ENCODE results near the gene TPRX1. TPM values are rescaled to one million over a fixed set of nuclear protein-coding genes. Genes with fewer than 3 reads are reported as not detected.
"Not testable (repeated sequence)": the region's sequence is repeated elsewhere in the genome, so short reads cannot be mapped to it uniquely, and the experiment has no call there.

Gene TPRX1
- total RNA-seq, 1 donor from 2014 or later, result not detected

DNA sequence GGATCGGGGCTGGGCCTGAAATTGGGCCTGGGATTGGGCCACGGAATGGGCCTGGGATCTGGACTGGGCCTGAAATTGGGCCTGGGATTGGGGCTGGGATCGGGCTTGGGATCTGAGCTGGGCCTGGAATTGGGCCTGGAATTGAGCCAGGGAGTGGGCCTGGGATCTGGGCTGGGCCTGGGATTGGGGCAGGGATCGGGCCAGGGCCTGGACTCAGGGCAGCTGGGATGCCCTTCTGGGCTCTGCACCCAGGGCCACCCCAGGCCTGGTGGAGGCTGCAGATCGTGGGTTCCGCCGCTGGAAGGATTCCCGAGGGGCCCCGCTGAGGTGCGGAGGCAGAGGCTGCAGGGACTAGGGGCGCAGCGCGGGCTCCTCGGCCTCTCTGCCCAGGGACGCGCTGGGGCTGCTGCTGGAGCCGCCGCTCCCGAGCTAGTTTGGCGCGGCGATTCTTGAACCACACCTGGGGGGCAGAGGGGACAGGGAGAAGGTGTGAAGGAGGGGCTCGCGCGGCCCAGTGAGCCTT, 1.8 kb downstream of the TPRX1 start:
- DNase-seq (ENCODE audit: low read depth in 2 of 2), result no peak

DNA sequence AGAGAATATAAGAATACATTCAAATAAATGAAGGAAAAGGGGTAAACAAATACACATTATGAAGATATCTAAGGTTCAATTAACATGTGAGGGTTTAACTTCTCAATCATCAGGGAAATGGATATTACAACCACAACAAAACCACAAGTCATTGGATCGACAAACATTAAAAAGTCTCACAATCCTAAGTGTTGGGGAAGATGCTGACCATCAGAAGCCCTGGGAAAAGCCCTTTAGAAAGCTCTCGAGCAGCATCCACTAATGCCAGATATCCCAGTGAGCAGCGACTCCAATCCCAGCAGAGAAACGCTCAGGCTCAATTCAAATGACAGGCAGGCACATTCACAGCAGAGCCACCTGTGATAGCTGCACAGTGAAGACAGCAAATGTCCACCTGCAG, 3.1 kb downstream of the TPRX1 start:
- no peak for DNase-seq (ENCODE audit: low read depth in 2 of 2)

DNA sequence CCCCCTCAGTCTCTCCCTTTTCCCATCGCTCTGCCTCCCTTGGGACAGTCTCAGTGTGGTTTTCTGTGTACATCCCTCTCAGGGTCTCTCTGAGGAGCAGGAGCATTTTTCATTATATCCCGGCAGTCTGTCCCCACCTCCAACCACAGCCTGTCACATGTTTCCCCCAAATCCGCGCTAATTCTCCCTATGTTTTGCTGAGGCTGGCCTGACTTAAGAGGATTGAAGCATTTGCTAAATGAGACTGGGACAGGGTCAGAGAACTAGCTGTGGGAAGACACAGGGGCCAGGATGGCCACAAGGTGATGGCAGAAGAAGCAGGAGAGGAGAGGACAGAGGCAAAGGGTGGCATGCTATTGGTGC, 5.5 kb downstream of the TPRX1 start:
- DNase-seq (ENCODE audit: low read depth in 2 of 2), result no peak

DNA sequence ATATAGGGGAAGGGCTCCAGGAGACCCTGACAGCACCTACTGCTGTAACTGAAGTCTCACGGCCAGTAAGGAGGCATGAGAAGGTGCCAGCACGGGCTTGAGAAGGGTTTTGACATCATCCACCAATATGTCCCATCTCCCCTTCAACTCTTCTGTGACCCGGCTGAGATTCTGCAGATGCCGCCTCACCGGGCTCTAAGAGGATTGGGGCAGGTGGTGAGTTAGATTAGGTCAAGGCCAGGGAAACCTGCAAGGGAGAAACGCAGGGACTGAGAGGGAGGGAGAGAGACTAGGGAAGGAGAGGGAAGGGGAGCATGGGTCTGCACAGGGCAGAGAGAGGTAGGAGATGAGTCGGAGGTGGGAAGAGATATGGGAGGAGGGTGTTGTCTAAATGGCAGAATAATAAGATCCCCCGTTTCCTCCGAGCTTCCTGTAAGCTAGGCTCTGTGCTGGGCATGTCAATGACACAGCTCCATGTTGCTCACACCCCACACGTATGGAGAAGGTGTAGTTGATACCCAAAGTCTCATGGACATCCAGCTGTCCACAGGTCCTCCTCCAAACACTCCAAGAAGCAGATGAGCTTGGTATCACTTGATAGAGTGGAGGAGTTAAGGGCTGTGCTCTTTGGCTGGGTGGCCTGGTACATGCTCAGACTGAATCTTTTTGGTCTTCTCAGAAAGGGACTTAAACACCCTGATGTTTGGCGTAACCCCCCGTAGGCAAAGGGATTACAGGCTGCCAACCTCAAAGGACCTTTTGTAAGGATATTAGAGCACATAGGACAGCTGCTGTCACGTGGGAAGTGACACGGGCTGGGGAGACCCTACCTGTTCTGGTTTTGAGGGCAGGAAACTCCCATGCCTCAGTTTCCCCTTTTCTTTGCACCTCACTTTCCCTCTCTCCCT, 6.1 kb downstream of the TPRX1 start:
- no peak for DNase-seq (ENCODE audit: low read depth in 2 of 2)

DNA sequence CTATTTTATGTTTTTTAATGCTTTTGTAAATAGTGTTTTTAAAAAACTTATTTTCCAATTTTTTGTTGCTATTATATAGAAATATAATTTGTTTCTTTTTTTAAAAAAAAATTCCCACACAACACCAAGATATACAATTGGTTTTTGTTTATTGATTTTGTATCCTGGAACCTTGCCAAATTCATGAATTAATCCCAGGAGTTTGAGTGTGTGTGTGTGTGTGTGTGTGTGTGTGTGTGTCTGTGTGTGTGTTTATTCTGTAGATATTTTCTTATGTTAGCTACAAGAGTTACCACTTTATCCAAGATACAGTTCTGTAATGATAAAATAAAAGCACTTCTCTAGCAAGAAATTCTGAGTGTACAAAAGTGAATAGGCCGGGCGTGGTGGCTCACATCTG, 7.6 kb downstream of the TPRX1 start:
- no peak for DNase-seq (ENCODE audit: low read depth in 2 of 2)

DNA sequence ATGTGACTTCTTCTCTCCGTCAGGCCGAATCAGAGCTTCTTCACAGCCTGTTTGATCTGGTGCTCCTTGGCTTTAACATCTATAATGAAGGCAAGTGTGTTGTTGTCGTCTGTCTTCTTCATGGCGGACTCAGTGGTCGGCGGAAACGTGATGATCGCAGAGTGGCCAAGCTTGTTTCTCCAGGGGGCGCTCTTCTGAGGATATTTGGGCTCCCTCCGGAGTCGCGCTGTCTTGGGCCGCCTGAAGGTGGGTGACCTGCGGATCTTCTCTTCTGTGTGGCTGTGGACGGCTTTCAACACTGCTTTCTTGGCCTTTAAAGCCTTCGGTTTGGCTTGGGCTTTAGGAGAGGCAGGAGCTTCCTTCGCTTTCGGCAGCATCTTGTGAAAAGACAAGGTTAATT, 9.8 kb downstream of the TPRX1 start:
- no peak for DNase-seq (ENCODE audit: low read depth in 2 of 2)

DNA sequence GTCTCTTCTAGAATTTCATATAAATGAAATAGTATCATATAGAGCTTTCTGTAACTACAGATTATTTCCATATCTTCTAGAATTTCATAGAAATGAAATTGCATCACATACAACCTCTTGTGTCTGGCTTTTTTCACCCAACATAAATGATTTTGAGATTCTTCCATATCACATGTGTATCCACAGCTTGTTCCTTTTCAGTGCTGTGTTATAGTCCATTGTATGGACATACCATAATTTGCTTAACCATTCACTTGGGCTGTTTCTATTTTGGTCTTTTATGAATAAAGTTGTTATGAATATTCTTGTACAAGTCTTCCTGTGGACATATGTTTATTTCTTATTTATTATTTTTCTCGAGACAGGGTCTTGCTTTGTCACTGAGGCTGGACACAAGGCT, 11.7 kb downstream of the TPRX1 start:
- no peak for DNase-seq (ENCODE audit: low read depth in 2 of 2)

DNA sequence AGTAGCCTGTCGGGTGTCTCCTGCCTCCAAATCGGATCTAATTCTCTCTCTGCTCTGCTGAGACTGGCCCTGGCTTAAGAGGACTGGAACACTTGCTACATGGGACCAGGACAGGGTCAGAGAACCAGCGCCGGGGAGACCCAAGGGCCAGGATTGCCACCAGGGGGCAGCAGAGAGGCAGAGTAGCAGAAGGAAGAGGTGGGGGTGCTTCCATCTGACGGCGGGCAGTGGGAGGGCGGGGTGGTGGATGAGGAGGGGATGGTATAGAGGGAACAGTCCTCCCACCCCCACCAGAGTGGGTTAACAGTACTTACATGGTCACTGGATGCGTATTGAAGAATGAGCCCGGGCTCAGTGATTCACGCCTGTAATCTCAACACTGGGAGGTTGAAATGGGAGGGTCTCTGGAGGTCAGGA, 13.9 kb downstream of the TPRX1 start:
- peak; percentile 68 to 79 for DNase-seq (ENCODE audit: low read depth in 2 of 2)

DNA sequence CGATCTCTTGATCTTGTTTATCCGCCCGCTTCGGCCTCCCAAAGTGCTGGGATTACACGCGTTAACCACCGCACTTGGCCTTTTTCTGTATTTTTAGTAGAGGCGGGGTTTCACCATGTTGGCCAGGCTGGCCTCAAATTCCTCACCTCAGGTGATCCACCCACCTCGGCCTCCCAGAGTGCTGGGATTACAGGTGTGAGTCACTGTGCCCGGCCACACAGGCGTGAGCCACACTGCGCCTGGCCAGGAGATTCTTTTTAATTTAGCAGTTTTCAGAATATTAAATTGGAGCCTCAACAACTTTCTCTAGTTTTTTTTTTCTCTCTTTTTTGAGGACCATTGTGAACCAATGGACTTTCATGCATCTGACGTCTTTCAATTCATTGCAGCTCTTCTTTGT, 14.5 kb downstream of the TPRX1 start:
- DNase-seq (ENCODE audit: low read depth in 2 of 2), result not testable (repeated sequence)

DNA sequence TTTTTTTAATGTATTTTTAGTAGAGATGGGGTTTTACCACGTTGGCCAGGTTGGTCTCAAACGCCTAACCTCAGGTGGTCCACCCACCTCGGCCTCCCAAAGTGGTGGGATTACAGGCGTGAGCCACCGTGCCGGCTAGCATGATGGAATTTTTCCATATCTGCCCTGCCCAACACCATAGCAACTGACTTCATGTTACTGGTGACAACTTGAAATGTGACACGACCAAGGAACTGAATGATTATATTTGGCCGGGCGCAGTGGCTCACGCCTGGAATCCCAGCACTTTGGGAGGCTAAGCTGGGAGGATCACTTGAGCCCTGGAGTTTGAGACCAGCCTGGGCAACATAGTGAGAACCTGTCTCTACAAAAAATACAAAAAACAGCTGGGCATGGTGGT, 17.0 kb downstream of the TPRX1 start:
- DNase-seq (ENCODE audit: low read depth in 2 of 2), result peak in 1 of 2 donors; percentile 29

DNA sequence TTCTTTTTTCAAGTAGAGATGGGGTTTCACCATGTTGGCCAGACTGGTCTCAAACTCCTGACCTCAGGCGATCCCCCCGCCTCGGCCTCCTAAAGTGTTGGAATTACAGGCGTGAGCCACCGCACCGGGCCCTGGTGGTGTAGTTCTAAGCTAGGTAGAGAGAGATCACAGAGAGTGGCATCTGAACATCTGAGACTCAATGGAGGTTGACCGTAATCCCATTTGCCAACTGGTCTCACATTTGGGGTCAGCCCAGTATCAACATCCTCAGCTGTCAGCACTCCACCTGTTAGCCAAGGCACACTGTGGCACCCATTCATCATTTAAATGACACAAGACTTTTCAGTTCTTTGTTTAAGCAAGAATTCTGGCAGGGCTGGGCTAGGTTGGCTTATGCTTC, 17.8 kb downstream of the TPRX1 start:
- peak in 1 of 2 donors; percentile 81 for DNase-seq (ENCODE audit: low read depth in 2 of 2)

DNA sequence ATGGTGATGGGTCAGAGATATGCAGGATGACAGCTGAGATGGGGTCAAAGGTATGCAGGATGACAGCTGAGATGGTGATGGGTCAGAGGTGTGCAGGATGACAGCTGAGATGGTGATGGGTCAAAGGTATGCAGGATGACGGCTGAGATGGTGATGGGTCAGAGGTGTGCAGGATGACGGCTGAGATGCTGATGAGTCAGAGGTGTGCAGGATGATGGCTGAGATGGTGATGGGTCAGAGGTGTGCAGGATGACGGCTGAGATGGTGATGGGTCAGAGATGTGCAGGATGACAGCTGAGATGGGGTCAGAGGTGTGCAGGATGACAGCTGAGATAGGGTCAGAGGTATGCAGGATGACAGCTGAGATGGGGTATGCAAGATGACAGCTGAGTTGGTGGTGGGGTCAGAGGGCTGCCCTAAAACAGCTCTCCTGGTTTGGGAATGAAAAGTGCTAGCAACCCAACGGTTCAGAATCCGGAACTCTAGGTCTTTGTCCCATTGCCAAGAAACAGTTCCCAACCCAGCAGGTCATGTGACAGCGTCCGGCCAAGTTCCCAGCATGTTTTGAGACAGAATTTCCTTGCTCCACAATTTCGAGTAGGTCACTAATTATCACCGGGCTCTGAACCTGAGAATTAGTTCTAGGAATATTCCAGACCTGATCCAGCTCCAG, 22.6 kb downstream of the TPRX1 start:
- peak; percentile 40 to 52 for DNase-seq (ENCODE audit: low read depth in 2 of 2)

DNA sequence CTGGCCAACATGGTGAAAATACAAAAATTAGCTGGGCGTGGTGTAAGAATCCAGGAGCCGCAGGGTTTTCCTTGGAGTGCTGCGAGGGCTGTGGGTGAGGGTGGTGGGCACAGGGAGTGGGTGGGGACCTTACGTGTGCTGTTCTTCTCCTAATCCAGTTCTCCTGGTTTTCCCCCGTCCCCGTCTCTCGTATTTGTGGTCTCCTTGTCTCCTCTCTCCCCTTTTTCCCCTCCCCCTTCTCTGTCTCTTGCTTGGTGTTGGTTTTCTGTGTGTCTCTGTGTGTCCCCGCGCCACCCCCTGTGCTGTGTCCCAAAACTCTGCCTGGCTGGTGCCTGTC, 24.2 kb downstream of the TPRX1 start:
- no peak for DNase-seq (ENCODE audit: low read depth in 2 of 2)

DNA sequence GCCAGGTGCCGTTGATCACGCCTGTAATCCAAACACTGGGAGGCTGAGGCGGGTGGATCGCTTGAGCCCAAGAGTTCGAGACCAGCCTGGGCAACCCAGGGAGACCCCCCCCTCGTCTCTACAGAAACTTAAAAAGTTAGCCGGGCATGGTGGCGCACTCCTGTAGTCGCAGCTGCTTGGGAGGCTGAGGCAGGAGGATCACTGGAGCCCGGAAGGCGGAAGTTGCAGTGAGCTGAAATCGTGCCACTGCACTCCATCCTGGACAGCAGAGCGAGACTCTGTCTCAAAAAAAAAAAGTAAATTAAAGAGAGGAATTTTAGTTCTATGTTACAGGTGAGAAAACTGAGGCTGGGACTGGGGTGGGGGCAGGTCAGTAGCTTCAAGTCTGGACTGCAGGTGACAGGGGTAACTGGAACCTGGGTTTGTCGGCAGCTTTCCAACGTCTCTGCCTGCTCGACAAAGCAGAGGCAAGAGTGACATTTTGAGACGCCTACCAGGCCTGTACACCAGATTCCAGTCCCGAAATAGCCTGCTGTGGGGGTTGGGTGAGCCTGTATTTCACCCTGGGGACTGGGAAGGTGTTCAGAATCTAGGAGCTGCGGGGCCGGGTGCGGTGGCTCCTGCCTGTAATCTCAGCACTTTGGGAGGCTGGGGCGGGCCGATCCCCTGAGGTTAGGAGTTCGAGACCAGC, 24.7 kb downstream of the TPRX1 start:
- DNase-seq (ENCODE audit: low read depth in 2 of 2), result no peak

DNA sequence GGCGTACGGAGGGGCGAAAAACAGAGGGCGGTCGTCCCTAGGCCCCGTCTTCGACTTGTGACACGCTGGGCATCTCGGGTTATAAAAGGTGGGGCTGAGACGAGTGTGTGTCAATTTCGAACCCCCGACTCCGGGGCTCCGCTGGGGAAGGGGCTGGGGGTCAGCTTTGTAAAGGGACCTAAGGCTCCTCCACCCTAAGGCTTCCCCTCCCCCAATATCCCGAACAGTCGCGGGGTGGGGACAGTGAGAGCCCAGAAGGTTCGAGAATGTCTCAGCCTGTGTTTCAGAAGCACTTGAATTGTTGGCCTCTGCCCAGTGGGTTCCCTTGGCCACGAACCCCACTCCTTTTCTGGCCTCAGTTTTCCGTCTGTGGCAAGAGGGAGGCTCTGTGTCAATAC, 25.4 kb downstream of the TPRX1 start:
- peak in 1 of 2 donors; percentile 23 for DNase-seq (ENCODE audit: low read depth in 2 of 2)

DNA sequence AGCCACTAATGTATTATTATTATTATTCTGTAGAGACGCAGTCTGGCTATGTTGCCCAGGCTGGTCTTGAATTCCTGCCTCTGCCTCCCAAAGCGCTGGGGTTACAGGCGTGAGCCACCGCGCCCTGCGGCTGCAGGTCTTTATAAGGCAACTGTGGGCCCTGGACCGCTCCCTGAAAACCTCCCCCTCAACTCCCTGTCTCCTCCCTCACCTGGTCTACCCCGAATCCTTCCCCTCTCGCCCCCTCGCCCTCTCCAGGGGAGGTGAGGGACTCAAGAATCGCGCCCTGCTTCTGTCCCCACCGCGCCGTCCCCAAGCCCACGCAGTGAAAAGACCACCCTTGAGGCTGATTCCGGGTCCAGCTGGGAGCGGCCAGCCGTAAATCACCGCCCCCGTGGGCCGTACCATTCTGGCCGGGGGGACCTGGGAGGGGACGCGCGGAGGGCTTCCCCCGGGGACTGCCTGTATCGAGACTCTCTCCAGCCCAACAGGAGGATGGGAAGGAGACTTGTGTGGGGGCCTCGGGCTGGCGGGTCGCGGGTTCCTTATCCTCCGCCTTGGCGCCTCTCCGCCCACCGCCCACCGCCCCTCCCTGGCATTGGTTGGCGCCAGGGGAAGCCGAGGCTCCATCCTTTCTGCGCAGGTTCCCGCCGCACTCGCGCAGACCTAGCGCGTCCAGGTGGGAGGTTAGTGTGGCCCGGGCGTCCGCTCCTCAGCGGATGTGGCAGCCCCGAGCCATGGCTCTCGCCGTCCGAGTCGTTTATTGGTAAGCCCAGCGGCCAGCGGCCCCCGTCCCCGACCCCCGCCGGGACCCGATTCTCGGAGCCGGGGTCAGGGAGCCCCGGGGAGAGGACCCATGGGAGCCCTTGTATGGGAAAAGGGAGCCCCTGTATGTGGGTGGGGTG, 26.1 kb downstream of the TPRX1 start, which contains the start of gene SELENOW:
Gene SELENOW, plus strand, starts transcription at position 655 of the 905 bp plus-strand sequence. Its CDS starts 83 bp downstream, at position 738.
- peak; percentile 70 to 83 for DNase-seq (ENCODE audit: low read depth in 2 of 2)

DNA sequence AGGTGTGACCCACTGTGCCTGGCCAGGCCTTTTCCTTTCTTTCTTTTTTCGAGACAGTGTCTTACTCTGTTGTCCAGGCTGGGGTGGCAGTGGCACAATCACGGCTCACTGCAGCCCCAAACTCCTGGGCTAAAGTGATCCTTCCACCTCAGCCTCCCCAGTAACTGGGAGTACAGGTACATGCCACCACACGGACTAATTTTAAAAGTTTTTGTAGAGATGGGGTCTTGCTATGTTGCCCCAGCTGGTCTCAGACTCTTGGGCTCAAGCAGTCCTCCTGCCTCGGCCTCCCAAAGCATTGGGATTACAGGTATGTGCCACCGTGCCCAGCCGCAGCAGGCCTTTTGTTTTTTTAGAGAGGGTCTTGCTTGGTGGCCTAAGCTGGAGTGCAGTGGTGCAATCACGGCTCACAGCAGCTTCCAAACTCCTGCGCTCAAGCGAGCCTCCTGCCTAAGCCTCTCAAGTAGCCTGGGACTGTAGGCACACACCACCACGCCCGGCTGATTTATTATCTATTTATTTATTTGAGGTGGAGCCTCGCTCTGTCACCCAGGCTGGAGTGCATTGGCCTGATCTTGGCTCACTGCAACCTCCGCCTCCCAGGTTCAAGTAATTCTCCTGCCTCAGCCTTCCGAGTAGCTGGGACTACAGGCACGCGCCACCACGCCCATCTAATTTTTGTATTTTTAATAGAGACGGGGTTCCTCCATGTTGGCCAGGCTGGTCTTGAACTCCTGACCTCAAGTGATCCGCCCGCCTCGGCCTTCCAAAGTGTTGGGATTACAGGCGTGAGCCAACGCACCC, 26.9 kb downstream of the TPRX1 start:
- not testable (repeated sequence) for DNase-seq (ENCODE audit: low read depth in 2 of 2)

DNA sequence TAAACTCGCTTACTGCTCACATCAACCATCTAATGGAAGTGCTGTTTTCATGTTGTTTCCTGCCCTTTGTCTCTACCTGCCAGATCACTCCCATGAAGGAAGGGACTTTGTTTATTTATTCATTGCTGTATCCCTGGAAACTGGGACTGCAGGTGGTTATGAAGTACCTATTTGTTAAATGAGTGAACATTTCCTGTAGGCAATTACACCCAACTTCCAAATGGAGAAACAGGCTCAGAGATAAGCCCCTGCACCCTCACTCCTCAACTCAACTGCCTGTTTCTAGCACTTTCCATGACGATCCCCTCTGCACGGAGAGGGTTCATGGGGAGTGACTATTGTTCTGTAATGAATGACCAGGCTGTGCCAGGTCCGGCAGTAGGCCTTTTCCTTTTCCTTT, 27.8 kb downstream of the TPRX1 start:
- DNase-seq (ENCODE audit: low read depth in 2 of 2), result peak; percentile 61 to 94

DNA sequence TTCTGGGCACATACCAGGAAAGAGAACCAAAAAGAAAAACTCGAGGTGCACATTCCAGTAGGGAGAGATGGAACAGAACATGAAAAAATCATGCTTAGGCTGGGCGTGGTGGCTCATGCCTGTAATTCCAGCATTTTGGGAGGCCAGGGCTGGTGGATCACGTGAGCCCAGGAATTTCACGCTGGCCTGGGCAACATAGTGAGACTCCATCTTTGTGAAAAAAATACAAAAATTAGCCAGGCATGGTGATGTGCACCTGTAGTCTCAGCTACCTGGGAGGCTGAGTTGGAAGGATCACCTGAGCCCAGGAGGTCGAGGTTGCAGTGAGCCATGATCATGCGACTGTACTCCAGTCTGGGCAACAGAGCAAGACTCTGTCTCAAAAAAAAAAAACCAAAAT, 33.1 kb downstream of the TPRX1 start:
- DNase-seq (ENCODE audit: low read depth in 2 of 2), result not testable (repeated sequence)

DNA sequence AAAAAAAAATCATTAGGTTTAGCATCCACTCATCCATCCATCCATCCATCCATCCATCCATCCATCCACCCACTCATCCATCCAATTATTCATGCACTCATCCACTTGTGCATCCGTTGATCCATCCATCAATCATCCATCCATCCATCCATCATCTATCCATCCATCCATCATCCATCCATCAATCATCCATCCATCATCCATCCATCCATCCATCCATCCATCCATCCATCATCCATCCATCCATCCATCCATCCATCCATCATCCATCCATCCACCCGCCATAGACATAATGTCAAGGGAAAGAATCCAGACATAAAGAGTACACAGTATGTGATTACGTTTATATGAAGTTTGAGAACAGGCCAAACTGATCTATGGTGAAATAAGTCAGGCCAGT, 34.8 kb downstream of the TPRX1 start:
- DNase-seq (ENCODE audit: low read depth in 2 of 2), result no peak

Data from lung microvascular endothelial cell (primary cell).